ENCODE data around the gene RNF212. TPM values are rescaled to one million over a fixed set of nuclear protein-coding genes. Genes with fewer than 3 reads are reported as not detected.

Gene RNF212
- total and polyA plus RNA-seq, 2 donors (not counting 3 experiments of a cell fraction or from before 2014, with no cell fraction given) = 2.3 to 2.8 TPM

DNA sequence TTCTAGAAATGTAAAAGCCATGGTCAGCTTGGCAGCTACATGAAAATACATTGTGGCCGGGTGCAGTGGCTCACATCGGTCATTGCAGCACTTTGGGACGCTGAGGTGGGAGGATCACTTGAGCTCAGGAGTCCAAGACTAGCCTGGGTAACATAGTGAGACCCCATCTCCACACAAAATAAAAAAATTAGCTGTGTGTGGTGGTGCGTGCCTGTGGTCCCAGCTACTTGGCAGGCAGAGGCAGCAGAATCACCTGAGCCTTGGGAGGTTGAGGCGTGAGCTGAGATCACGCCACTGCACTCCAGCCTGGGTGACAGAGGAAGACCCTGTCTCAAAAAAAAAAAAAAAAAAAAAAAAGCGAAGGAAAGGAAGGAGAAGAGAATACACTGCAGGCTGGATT is 29.0 kb downstream of the RNF212 start:
- POLR2A ChIA-PET = no interaction called here
- CTCF ChIA-PET = interaction anchor here (1.0 kb wide), 1 partner anchor 74 kb away, joined by 3 read pairs; no protein-coding TSS in a partner anchor

DNA sequence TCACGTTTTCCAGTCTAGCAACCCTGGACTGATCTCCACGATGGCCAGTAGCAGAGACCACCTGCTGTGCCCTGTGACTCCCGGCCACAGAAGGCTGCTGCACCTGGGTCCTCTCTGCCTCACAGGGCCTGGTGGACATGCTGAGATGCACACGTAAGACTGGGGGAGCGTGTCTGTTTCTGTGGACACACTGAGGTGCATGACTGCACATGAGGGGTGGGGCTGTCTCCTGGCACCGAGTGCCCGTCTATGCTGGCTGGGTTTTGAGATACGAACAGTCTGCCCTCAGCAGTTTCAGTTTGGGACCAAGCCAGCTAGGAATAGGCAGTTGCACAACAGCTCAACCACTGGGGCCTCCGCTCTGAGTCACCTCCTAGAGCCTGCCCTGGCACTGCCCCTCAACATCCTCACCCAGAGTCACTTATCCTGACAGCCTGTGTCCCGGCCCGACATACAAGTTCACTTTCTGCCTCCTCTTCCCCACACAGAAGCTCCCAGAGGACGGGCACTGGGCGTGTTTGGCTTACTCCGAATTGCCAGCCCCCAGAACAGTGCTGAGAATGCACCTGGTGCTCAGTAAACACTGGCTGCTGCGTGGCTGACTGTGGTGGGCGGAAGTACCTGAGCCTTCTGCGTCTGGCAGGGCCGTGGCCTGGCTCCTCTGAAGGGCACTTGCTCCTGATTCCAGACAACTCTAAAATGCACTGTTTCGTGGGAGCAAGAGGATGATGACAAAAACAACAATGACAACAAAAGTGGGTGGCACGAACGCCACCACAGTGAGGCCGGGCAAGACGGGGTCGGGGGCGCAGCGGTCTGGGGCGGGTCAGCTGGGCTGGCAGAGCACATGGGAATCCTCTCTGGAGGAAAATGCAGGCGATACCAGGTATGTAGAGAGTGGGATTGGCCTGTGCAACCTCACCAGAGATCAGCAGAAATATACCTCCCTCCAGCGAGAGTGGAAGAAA is 30.9 kb downstream of the RNF212 start:
- Histone ChIP-seq H3K4me1 (ENCODE audit: control insufficient read depth, extremely low read depth, insufficient read depth, low read length) (no peaks in the 10 kb centered on the region), H4K20me1 (replicated peaks; ENCODE audit: control insufficient read depth, extremely low read depth, insufficient read depth, low read length) (no peaks in the 10 kb centered on the region), H3K4me2 (ENCODE audit: insufficient read depth, low read length) (no peak overlapping the region), H2AFZ (ENCODE audit: low read depth, low read length) (no peak overlapping the region), H3K79me2 (ENCODE audit: control insufficient read depth, insufficient read depth, low read length) (no peaks in the 10 kb centered on the region), H3K4me3 (replicated peaks in 1 of 3; ENCODE audit: insufficient read depth in 1 of 3, low read depth in 1 of 3, low read length in 3 of 3) (no peak overlapping the region), H3K27me3 (ENCODE audit: control insufficient read depth in 2 of 2, insufficient read depth in 2 of 2, low read length in 2 of 2) (no peaks in the 10 kb centered on the region), H3K9me1 (replicated peaks; ENCODE audit: control insufficient read depth, extremely low read depth, insufficient read depth, low read length) (no peaks in the 10 kb centered on the region), H3K36me3 (ENCODE audit: control insufficient read depth in 2 of 2, extremely low read depth in 1 of 2, insufficient read depth in 2 of 2, low read length in 2 of 2) (no peaks in the 10 kb centered on the region), H3K9ac (replicated peaks; ENCODE audit: extremely low read depth, insufficient read depth, low read length) (no peak overlapping the region), H3K9me3 (replicated peaks; ENCODE audit: control insufficient read depth, insufficient read depth, low read length) (no peaks in the 10 kb centered on the region), H3K27ac (ENCODE audit: insufficient read depth, low read depth, low read length) (no peak overlapping the region)
- ChIA-PET POLR2A (no interaction called here), CTCF (interaction anchor here (0.8 kb wide), 1 partner anchor 9 kb away, joined by 3 read pairs; no protein-coding TSS in a partner anchor)
- DNase-seq (ENCODE audit: low read depth, low spot score) (peak; percentile 43), FAIRE-seq (no peak)
- BruUV-seq (replicated peaks) = no TSS peak
- dilution Hi-C loops (cut with MboI; ENCODE audit: extremely low pct_ligation_motif_present, low sequenced_read_pairs) (no loop called here), intact Hi-C loops (cut with micrococcal nuclease) (no loop called here)
- TF ChIP-seq GATA2 (IDR thresholded peaks at IDR 0.05; ENCODE audit: insufficient read depth, insufficient read length, low read depth, low read length) (no peak), JUN (IDR thresholded peaks at IDR 0.05; ENCODE audit: borderline replicate concordance, insufficient read depth, insufficient read length, low read depth) (no peak), FOS (IDR thresholded peaks at IDR 0.05; ENCODE audit: borderline replicate concordance, insufficient read depth, low read length) (peak; percentile 20), EZH2 (IDR thresholded peaks at IDR 0.05; ENCODE audit: borderline replicate concordance, low read depth, low read length, severe bottlenecking) (no peak), POLR2A (IDR thresholded peaks at IDR 0.05; ENCODE audit: low read depth, low read length) (no peak), POLR2AphosphoS5 (IDR thresholded peaks at IDR 0.05; ENCODE audit: insufficient read depth, low read depth, low read length) (no peak)
- TF ChIP-seq, protein P1, sequence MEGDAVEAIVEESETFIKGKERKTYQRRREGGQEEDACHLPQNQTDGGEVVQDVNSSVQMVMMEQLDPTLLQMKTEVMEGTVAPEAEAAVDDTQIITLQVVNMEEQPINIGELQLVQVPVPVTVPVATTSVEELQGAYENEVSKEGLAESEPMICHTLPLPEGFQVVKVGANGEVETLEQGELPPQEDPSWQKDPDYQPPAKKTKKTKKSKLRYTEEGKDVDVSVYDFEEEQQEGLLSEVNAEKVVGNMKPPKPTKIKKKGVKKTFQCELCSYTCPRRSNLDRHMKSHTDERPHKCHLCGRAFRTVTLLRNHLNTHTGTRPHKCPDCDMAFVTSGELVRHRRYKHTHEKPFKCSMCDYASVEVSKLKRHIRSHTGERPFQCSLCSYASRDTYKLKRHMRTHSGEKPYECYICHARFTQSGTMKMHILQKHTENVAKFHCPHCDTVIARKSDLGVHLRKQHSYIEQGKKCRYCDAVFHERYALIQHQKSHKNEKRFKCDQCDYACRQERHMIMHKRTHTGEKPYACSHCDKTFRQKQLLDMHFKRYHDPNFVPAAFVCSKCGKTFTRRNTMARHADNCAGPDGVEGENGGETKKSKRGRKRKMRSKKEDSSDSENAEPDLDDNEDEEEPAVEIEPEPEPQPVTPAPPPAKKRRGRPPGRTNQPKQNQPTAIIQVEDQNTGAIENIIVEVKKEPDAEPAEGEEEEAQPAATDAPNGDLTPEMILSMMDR (IDR thresholded peaks at IDR 0.05; ENCODE audit: extremely low read depth in 1 of 2, insufficient read depth in 1 of 2, low read depth in 1 of 2, low read length in 2 of 2) = no peak
- TF ChIP-seq, protein P2, sequence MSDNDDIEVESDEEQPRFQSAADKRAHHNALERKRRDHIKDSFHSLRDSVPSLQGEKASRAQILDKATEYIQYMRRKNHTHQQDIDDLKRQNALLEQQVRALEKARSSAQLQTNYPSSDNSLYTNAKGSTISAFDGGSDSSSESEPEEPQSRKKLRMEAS (IDR thresholded peaks at IDR 0.05; ENCODE audit: insufficient read depth, insufficient read length) = no peak

More for the DNA sequence above, 29.0 kb downstream of the RNF212 start:
- dilution Hi-C loops (cut with MboI; ENCODE audit: extremely low pct_ligation_motif_present, low sequenced_read_pairs) (no loop called here), intact Hi-C loops (cut with micrococcal nuclease) (no loop called here)
- Histone ChIP-seq H3K79me2 (ENCODE audit: control insufficient read depth, insufficient read depth, low read length) (no peaks in the 10 kb centered on the region), H3K4me1 (ENCODE audit: control insufficient read depth, extremely low read depth, insufficient read depth, low read length) (no peaks in the 10 kb centered on the region), H2AFZ (ENCODE audit: low read depth, low read length) (no peak overlapping the region), H3K9me1 (replicated peaks; ENCODE audit: control insufficient read depth, extremely low read depth, insufficient read depth, low read length) (no peaks in the 10 kb centered on the region), H3K9me3 (replicated peaks; ENCODE audit: control insufficient read depth, insufficient read depth, low read length) (no peaks in the 10 kb centered on the region), H3K4me3 (replicated peaks in 1 of 3; ENCODE audit: insufficient read depth in 1 of 3, low read depth in 1 of 3, low read length in 3 of 3) (no peak overlapping the region), H4K20me1 (replicated peaks; ENCODE audit: control insufficient read depth, extremely low read depth, insufficient read depth, low read length) (no peaks in the 10 kb centered on the region), H3K4me2 (ENCODE audit: insufficient read depth, low read length) (no peak overlapping the region), H3K36me3 (ENCODE audit: control insufficient read depth in 2 of 2, extremely low read depth in 1 of 2, insufficient read depth in 2 of 2, low read length in 2 of 2) (no peaks in the 10 kb centered on the region), H3K27me3 (ENCODE audit: control insufficient read depth in 2 of 2, insufficient read depth in 2 of 2, low read length in 2 of 2) (no peaks in the 10 kb centered on the region), H3K9ac (replicated peaks; ENCODE audit: extremely low read depth, insufficient read depth, low read length) (no peak overlapping the region), H3K27ac (ENCODE audit: insufficient read depth, low read depth, low read length) (no peak overlapping the region)
- TF ChIP-seq POLR2A (IDR thresholded peaks at IDR 0.05; ENCODE audit: low read depth, low read length) = no peak
- no peak for DNase-seq (ENCODE audit: low read depth, low spot score)
- FAIRE-seq = no peak
- BruUV-seq (replicated peaks) = no TSS peak
